PC-9 (cell line): Measurements from ENCODE around the gene ERBB4.
A peak's percentile ranks its signal among the peaks of the same experiment; 100 is the strongest.

Source experiments
- CTCF ChIP-seq: fragments of 200-600 bp; sonication (generic); conservative IDR thresholded peaks from 2 replicates; pipeline ENCODE4 v1.6.1; 2017; ENCODE audit warnings: mixed run types, antibody characterized with exemption, mild to moderate bottlenecking, moderate library complexity
- EZH2 ChIP-seq: fragments of 200-600 bp; sonication (generic); IDR thresholded peaks from 2 replicates; pipeline ENCODE4 v1.8.0; 2017; ENCODE audit warnings: antibody characterized with exemption, low read depth

- no peak for TF ChIP-seq EZH2
- TF ChIP-seq CTCF, result peak; percentile 57
These were observed 9.8 kb upstream of the ERBB4 start for GRCh38 chr2:212548455-212548819.
